Measurements from ENCODE around the gene PSTPIP1.

The PSTPIP1 gene

DNA sequence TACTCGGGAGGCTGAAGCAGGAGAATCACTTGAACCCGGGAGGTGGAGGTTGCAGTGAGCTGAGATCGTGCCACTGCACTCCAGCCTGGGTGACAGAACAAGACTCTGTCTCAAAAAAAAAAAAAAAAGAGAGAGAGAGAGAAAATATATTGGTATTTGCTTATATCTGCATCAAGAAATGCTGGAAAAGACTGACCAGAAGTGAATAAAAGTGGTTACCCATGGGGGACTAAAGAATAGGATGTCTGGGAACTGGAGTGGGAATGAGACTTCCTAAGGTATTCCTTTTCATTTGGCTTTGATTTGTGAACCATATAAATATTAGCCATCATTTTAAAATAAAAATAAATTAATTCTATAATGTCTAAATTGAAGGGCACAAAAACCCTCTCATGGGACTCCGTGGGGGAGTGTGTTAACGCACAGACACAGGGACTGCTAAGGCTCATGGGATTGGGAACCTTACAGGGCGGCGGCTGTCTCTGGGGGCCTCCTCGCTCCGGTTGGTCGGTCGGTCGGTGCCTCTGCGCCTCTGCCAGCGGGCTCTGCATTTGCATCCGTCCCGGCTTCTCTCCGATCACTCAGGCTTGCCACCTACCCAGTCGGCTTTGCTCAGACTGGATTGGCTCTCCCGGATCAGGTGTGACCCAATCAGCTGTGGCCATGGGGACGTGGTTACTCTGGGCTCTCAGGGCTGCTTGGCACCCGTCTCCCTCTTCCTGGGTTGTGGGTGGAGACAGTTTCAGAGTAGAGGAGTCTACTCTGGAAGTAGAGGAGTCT, 88.6 kb downstream of the PSTPIP1 start:
- TF ChIP-seq, protein P1, sequence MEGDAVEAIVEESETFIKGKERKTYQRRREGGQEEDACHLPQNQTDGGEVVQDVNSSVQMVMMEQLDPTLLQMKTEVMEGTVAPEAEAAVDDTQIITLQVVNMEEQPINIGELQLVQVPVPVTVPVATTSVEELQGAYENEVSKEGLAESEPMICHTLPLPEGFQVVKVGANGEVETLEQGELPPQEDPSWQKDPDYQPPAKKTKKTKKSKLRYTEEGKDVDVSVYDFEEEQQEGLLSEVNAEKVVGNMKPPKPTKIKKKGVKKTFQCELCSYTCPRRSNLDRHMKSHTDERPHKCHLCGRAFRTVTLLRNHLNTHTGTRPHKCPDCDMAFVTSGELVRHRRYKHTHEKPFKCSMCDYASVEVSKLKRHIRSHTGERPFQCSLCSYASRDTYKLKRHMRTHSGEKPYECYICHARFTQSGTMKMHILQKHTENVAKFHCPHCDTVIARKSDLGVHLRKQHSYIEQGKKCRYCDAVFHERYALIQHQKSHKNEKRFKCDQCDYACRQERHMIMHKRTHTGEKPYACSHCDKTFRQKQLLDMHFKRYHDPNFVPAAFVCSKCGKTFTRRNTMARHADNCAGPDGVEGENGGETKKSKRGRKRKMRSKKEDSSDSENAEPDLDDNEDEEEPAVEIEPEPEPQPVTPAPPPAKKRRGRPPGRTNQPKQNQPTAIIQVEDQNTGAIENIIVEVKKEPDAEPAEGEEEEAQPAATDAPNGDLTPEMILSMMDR (IDR thresholded peaks at IDR 0.05; ENCODE audit: low read depth, low read length): no peak
- no peak overlapping the region for H3K4me3 ChIP-seq (ENCODE audit: low read depth, low read length)

- no peak overlapping the region for H3K4me3 ChIP-seq (ENCODE audit: low read depth, low read length)
- TF ChIP-seq, protein P1 (IDR thresholded peaks at IDR 0.05; ENCODE audit: low read depth, low read length): no peak
These were observed 89.5 kb downstream of the PSTPIP1 start for GRCh38 chr15:77084436-77084835.

GRCh38 chr15:77085297-77085696, 90.4 kb downstream of the PSTPIP1 start:
- H3K4me3 ChIP-seq (ENCODE audit: low read depth, low read length): no peak overlapping the region
- TF ChIP-seq, protein P1 (IDR thresholded peaks at IDR 0.05; ENCODE audit: low read depth, low read length): no peak
